Activated naive CD8-positive, alpha-beta T cell treated with anti-CD3 and anti-CD28 coated beads, Interleukin-2, amount 50 U/mL, for 24 hours (primary cell): ENCODE measurements around the gene ZNF552.
"Not testable (repeated sequence)": the region's sequence is repeated elsewhere in the genome, so short reads cannot be mapped to it uniquely, and the experiment has no call there.

ENCODE experiments used
- ATAC-seq: fragments of 150-1000 bp; cut with Tn5 transposase; one replicate; pipeline ENCODE4 v1.10.0; 2021
- DNase-seq: peaks from one replicate; pipeline ENCODE4 v3.0.0; 2021
- H3K27ac Mint-ChIP-seq: one replicate; pipeline ENCODE4 v1.8.0; 2021; ENCODE audit warnings: mild to moderate bottlenecking, mixed read lengths
- H3K27me3 Mint-ChIP-seq: one replicate; pipeline ENCODE4 v1.8.0; 2021; ENCODE audit warnings: mixed read lengths
- H3K36me3 Mint-ChIP-seq: one replicate; pipeline ENCODE4 v1.8.0; 2021; ENCODE audit warnings: low read depth, mixed read lengths
- H3K4me1 Mint-ChIP-seq: one replicate; pipeline ENCODE4 v1.8.0; 2021; ENCODE audit warnings: mixed read lengths
- H3K4me3 Mint-ChIP-seq: one replicate; pipeline ENCODE4 v1.8.0; 2021; ENCODE audit warnings: mild to moderate bottlenecking, moderate library complexity, mixed read lengths
- H3K9me3 Mint-ChIP-seq: one replicate; pipeline ENCODE4 v1.8.0; 2021; ENCODE audit warnings: mixed read lengths

Gene ZNF552

GRCh38 chr19:57810410-57811295, 4.1 kb downstream of the ZNF552 start:
- Mint-ChIP-seq H3K4me1 (peaks cover 43% of the 10 kb centered on the region), H3K36me3 (peaks cover 46% of the 10 kb centered on the region)
- not testable (repeated sequence) for H3K9me3 Mint-ChIP-seq, H3K4me3 Mint-ChIP-seq, DNase-seq, H3K27ac Mint-ChIP-seq, ATAC-seq, H3K27me3 Mint-ChIP-seq

- Mint-ChIP-seq H3K27ac (no peak overlapping the region), H3K4me3 (no peak overlapping the region), H3K36me3 (peaks cover 52% of the 10 kb centered on the region), H3K4me1 (peaks cover 34% of the 10 kb centered on the region), H3K27me3 (no peaks in the 10 kb centered on the region), H3K9me3 (no peaks in the 10 kb centered on the region)
- ATAC-seq: no peak
- no peak for DNase-seq
These were observed 7.2 kb downstream of the ZNF552 start for GRCh38 chr19:57807541-57807940.

GRCh38 chr19:57803594-57804325, 11.0 kb downstream of the ZNF552 start:
- ATAC-seq (peak; percentile 54), DNase-seq (no peak)
- H3K4me1 Mint-ChIP-seq: peaks cover 25% of the 10 kb centered on the region
- peak overlapping the region; percentile 70 for H3K27ac Mint-ChIP-seq
- peak overlapping the region; percentile 73 for H3K4me3 Mint-ChIP-seq
- no peaks in the 10 kb centered on the region for H3K27me3 Mint-ChIP-seq
- H3K36me3 Mint-ChIP-seq: peaks cover 45% of the 10 kb centered on the region
- no peaks in the 10 kb centered on the region for H3K9me3 Mint-ChIP-seq

DNA sequence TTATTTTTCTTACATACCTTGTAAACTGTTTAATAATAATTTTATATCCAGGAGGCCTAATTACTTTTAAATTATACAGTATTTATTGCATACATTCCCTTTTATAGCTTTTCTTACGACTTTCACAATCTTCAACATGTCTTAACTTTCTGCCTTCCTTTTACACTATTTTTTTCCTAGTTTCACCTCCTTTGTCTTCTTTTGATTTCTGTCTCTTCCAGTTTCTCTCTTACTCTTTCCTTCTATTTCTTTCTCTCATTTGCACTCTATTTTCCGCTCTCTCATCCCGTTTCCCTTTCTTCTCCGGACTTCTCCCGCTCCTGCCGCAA, 11.5 kb downstream of the ZNF552 start:
- peak overlapping the region; percentile 73 for H3K4me3 Mint-ChIP-seq
- no peaks in the 10 kb centered on the region for H3K27me3 Mint-ChIP-seq
- peaks cover 25% of the 10 kb centered on the region for H3K4me1 Mint-ChIP-seq
- H3K9me3 Mint-ChIP-seq: no peaks in the 10 kb centered on the region
- no peak for ATAC-seq
- H3K27ac Mint-ChIP-seq: peak overlapping the region; percentile 70
- peaks cover 43% of the 10 kb centered on the region for H3K36me3 Mint-ChIP-seq
- DNase-seq: no peak

- H3K27ac Mint-ChIP-seq: peak overlapping the region; percentile 9
- no peak overlapping the region for H3K4me3 Mint-ChIP-seq
- no peaks in the 10 kb centered on the region for H3K27me3 Mint-ChIP-seq
- H3K36me3 Mint-ChIP-seq: peaks cover 37% of the 10 kb centered on the region
- H3K9me3 Mint-ChIP-seq: no peaks in the 10 kb centered on the region
- ATAC-seq (no peak), DNase-seq (no peak)
- peaks cover 25% of the 10 kb centered on the region for H3K4me1 Mint-ChIP-seq
These were observed 12.4 kb downstream of the ZNF552 start for GRCh38 chr19:57802269-57802668.

DNA sequence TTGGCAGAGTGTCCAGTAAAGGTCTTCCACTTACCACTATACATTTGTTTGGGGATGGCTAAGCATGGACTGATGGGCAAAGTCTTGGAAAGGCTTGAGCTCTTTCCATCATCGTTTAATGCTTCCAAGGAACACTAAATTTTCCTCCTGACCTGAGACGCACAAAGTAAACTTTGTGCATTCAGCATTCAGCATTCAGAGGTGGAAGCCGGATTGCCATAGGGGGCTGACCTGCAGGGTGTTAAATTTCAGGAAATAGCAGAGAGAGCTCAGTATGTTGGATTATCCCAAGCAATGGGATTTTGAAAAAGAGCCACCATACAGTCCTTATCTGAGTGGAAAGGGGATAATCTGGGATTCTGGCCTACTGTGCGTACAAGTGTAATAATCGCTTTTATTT, 14.0 kb downstream of the ZNF552 start:
- Mint-ChIP-seq H3K27ac (no peak overlapping the region), H3K9me3 (no peaks in the 10 kb centered on the region), H3K4me1 (peaks cover 22% of the 10 kb centered on the region), H3K27me3 (no peaks in the 10 kb centered on the region), H3K4me3 (no peak overlapping the region), H3K36me3 (peaks cover 42% of the 10 kb centered on the region)
- DNase-seq: no peak
- no peak for ATAC-seq

DNA sequence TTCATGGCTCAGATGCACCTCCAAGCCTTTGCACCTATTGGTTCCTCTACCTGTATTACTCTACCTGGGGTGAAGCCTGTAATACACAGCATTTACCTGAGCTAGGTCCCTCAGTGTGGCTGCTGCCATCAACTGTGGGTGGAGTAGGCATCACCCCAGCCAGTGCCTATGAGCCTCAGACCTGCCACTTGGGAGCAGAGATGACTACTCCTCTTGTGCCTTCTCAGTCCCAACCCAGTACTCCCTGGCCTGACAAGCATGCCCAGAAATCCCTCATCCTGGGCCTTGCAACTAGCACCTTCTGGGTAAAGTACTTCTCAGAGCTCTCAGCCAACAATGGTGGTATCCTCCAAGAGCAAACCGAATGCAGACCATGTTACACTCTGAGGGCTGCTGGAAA, 18.1 kb downstream of the ZNF552 start:
- Mint-ChIP-seq H3K9me3 (peaks cover 11% of the 10 kb centered on the region), H3K36me3 (peaks cover 60% of the 10 kb centered on the region)
- not testable (repeated sequence) for H3K27me3 Mint-ChIP-seq, H3K4me1 Mint-ChIP-seq, ATAC-seq, H3K27ac Mint-ChIP-seq, H3K4me3 Mint-ChIP-seq, DNase-seq

DNA sequence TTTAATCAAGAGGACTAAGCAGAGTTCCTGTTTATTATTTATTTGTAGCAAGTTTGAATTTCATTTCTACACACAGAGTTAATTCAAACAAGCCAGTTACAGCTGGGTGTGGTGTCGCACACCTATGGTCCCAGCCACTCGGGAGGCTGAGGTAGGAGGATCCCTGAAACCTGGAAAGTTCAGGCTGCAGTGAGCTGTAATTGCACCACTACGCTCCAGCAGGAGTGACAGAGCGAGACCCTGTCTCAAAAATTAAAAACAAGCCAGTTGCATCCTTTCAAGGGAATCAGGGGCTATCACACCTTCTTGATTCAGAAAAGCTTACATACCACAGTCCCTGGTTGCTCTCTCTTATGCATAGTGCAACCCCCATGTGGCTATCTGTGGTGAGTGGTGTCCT, 25.4 kb downstream of the ZNF552 start:
- Mint-ChIP-seq H3K27me3 (no peaks in the 10 kb centered on the region), H3K27ac (no peak overlapping the region), H3K9me3 (peaks cover 38% of the 10 kb centered on the region), H3K36me3 (peaks cover 73% of the 10 kb centered on the region), H3K4me3 (no peak overlapping the region), H3K4me1 (no peaks in the 10 kb centered on the region)
- ATAC-seq (no peak), DNase-seq (no peak)

DNA sequence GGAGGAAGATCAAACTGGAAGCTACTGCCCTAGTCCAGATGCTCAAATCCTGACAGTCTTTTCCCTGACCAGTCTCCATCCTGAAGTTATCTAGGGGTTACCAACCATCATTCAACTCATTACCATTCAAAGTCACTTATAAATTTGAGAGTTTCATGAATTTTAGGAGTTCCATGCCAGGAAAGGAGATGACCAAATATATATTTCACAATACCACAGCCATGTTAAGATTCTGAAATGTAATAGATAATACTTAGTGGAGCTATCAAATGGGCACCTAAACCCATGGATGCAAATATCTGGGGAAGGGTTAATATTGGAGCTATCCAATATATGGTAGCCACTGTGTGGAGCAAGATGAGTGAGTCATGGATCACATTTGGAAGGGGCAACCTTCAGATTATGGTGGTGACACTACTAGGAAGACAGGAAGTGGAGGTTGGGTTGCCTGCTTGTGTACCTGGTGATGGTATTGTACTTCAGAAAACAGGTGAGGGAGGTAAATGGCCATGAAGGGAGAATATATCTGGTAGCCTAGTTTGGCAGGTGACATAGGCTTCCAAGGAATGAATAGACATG, 26.5 kb downstream of the ZNF552 start:
- ATAC-seq: no peak
- Mint-ChIP-seq H3K4me1 (no peaks in the 10 kb centered on the region), H3K4me3 (no peak overlapping the region), H3K27me3 (no peaks in the 10 kb centered on the region), H3K27ac (no peak overlapping the region), H3K36me3 (peaks cover 70% of the 10 kb centered on the region), H3K9me3 (peaks cover 34% of the 10 kb centered on the region)
- DNase-seq: no peak

DNA sequence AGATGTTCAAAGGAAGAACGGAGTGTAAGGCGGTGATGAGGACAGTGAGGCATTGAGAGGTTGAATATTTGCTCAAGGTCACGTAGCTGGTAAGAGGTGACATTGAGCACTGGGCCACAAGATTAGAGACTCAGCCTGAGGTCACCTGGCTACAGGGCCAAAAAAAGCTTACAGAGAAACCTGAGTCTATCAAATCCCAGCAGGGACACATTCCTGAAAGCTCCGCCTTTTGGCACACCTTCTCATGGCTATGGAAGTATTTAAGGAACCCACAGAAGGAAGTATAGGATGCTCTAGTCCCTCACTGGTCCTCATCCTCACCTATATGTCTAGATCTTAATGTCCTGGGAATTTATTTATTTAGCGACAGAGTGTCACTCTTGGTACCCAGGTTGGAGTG, 27.8 kb downstream of the ZNF552 start:
- H3K27me3 Mint-ChIP-seq: no peaks in the 10 kb centered on the region
- H3K27ac Mint-ChIP-seq: no peak overlapping the region
- peaks cover 72% of the 10 kb centered on the region for H3K36me3 Mint-ChIP-seq
- H3K4me3 Mint-ChIP-seq: no peak overlapping the region
- H3K9me3 Mint-ChIP-seq: peaks cover 34% of the 10 kb centered on the region
- H3K4me1 Mint-ChIP-seq: no peaks in the 10 kb centered on the region
- ATAC-seq (no peak), DNase-seq (no peak)

GRCh38 chr19:57786286-57786685, 28.4 kb downstream of the ZNF552 start:
- Mint-ChIP-seq H3K9me3 (peaks cover 32% of the 10 kb centered on the region), H3K27me3 (no peaks in the 10 kb centered on the region), H3K4me1 (no peaks in the 10 kb centered on the region), H3K36me3 (peaks cover 73% of the 10 kb centered on the region), H3K4me3 (no peak overlapping the region), H3K27ac (no peak overlapping the region)
- DNase-seq (no peak), ATAC-seq (no peak)

GRCh38 chr19:57779220-57779845, 35.4 kb downstream of the ZNF552 start:
- H3K27ac Mint-ChIP-seq: no peak overlapping the region
- peaks cover 7% of the 10 kb centered on the region for H3K4me1 Mint-ChIP-seq
- H3K36me3 Mint-ChIP-seq: peaks cover 88% of the 10 kb centered on the region
- H3K4me3 Mint-ChIP-seq: no peak overlapping the region
- no peaks in the 10 kb centered on the region for H3K27me3 Mint-ChIP-seq
- DNase-seq: no peak
- peaks cover 52% of the 10 kb centered on the region for H3K9me3 Mint-ChIP-seq
- no peak for ATAC-seq

GRCh38 chr19:57778336-57778735, 36.4 kb downstream of the ZNF552 start:
- Mint-ChIP-seq H3K36me3 (peaks cover 91% of the 10 kb centered on the region), H3K9me3 (peaks cover 58% of the 10 kb centered on the region), H3K27me3 (no peaks in the 10 kb centered on the region), H3K4me3 (no peak overlapping the region), H3K27ac (no peak overlapping the region), H3K4me1 (peaks cover 12% of the 10 kb centered on the region)
- no peak for DNase-seq
- ATAC-seq: no peak

DNA sequence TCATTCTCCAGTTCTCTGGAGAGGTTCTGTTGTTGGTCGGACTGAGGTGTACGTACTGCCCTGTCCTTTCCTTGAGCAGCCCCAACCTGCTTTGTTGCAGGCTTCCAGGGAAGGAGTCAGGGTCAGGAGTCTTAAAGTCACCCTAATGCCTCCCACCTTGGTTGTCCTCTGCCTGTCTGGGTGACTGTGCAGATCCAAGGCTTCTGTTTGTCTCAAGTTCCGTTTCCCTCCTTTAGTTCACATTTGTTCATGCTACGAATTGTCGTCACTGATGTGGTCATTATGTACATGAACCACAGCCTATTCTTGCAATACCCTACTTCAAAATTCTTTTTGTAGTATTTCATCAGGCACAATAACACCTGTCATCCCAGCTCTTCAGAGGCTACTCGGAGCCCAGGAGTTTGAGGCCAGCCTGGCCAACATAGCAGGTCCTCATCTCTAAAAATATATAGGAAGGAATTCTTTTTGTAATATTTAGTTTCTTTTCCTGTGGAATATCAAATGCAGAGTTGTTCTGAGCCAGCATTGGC, 37.9 kb downstream of the ZNF552 start:
- ATAC-seq: no peak
- peaks cover 70% of the 10 kb centered on the region for H3K9me3 Mint-ChIP-seq
- H3K36me3 Mint-ChIP-seq: peaks cover 94% of the 10 kb centered on the region
- no peak for DNase-seq
- H3K27me3 Mint-ChIP-seq: no peaks in the 10 kb centered on the region
- H3K4me1 Mint-ChIP-seq: peaks cover 23% of the 10 kb centered on the region
- H3K27ac Mint-ChIP-seq: no peak overlapping the region
- no peak overlapping the region for H3K4me3 Mint-ChIP-seq
